Panc1 (cell line): Measurements from ENCODE around the gene VAV3. TPM values are rescaled to one million over a fixed set of nuclear protein-coding genes. Genes with fewer than 3 reads are reported as not detected.
"Not testable (repeated sequence)": the region's sequence is repeated elsewhere in the genome, so short reads cannot be mapped to it uniquely, and the experiment has no call there.

Experiments
- ATAC-seq: fragments of 200-7000 bp; cut with Tn5 transposase; 2 replicates; pipeline ENCODE4 v1.9.1; 2020; ENCODE audit warnings: mild to moderate bottlenecking, moderate library complexity
- BruUV-seq: library from RNA; stranded (reverse); fragments of 400-500 nt; replicated peaks from 2 replicates; lab custom pipeline; 2021; lab: Mats Ljungman, UMichigan
- CTCF ChIA-PET: fragments of 300-600 bp; sonication (Branson Sonifier 250); formaldehyde crosslinking; loops from one replicate; lab custom pipeline; 2022; ENCODE audit warnings: antibody characterized with exemption; lab: Charles Lee
- POLR2A ChIA-PET: fragments of 300-600 bp; sonication (Branson Sonifier 250); formaldehyde crosslinking; loops from one replicate; lab custom pipeline; 2022; ENCODE audit warnings: antibody characterized with exemption; lab: Charles Lee
- DNase-seq: peaks from one replicate; pipeline ENCODE4 v3.0.0-alpha.2; 2010; ENCODE audit warnings: low read depth, low spot score
- H3K27ac ChIP-seq: 2 replicates; pipeline ENCODE4 v1.5.1; 2011; ENCODE audit warnings: mild to moderate bottlenecking, low read length, inconsistent platforms
- H3K27me3 ChIP-seq: fragments of 200-500 bp; sonication (Bioruptor generic); 2 replicates; pipeline ENCODE4 v1.6.0; 2014; ENCODE audit warnings: low read length, inconsistent platforms; ENCODE audit not compliant: control insufficient read depth, insufficient read depth
- H3K36me3 ChIP-seq: fragments of 200-500 bp; sonication (Bioruptor generic); 2 replicates; pipeline ENCODE4 v1.5.1; 2014; ENCODE audit warnings: inconsistent platforms, mild to moderate bottlenecking, low read length, moderate library complexity; ENCODE audit not compliant: control insufficient read depth, insufficient read depth
- H3K4me1 ChIP-seq: 2 replicates; pipeline ENCODE4 v1.5.1; 2011; ENCODE audit warnings: inconsistent platforms, mild to moderate bottlenecking, low read length, moderate library complexity; ENCODE audit not compliant: control insufficient read depth, insufficient read depth
- H3K4me3 ChIP-seq, 2 experiments: 2 replicates each; pipeline ENCODE4 v1.5.1; 2011 to 2012; ENCODE audit warnings: low read depth in 2 of 2, low read length in 2 of 2, mild to moderate bottlenecking in 2 of 2, inconsistent platforms in 1 of 2, moderate library complexity in 1 of 2
- H3K9me3 ChIP-seq: fragments of 200-500 bp; sonication (Bioruptor generic); 2 replicates; pipeline ENCODE4 v1.5.1; 2014; ENCODE audit warnings: low read depth, mild to moderate bottlenecking, inconsistent platforms, low read length, moderate library complexity; ENCODE audit not compliant: control insufficient read depth, insufficient read depth
- CTCF ChIP-seq: fragments of 450-650 bp; IDR thresholded peaks from 2 replicates; pipeline ENCODE4 v1.5.1; 2017; ENCODE audit warnings: mild to moderate bottlenecking
- POLR2AphosphoS5 ChIP-seq: IDR thresholded peaks from 2 replicates; pipeline ENCODE4 v1.6.1; 2012; ENCODE audit warnings: mild to moderate bottlenecking, low read depth, low read length, moderate library complexity
- REST ChIP-seq, 2 experiments: IDR thresholded peaks; 2 replicates each; pipeline ENCODE4 v1.6.1; 2011 to 2012; ENCODE audit warnings: low read depth in 2 of 2, control low read depth in 1 of 2, low read length in 1 of 2, mild to moderate bottlenecking in 1 of 2, moderate library complexity in 1 of 2; ENCODE audit not compliant: insufficient read depth in 1 of 2
- SIN3A ChIP-seq: IDR thresholded peaks from 2 replicates; pipeline ENCODE4 v1.6.1; 2012; ENCODE audit warnings: low read depth, mild to moderate bottlenecking, low read length, moderate library complexity, borderline replicate concordance; ENCODE audit not compliant: insufficient read depth
- TCF7L2 ChIP-seq: IDR thresholded peaks from 2 replicates; pipeline ENCODE4 v1.6.1; 2011; ENCODE audit warnings: mild to moderate bottlenecking, low read depth, low read length, inconsistent platforms
- in situ Hi-C: cut with HindIII; loops from 2 replicates; pipeline ENCODE4 v1.10.0; 2016; ENCODE audit warnings: low sequenced_read_pairs, low pct_unique_long_range_greater_than_20kb
- intact Hi-C: fragments of 100-400 bp; cut with micrococcal nuclease; formaldehyde crosslinking; loops from one replicate; pipeline ENCODE4 v1.10.0; 2022; ENCODE audit not compliant: unreplicated experiment
- total RNA-seq: library from RNA; stranded (reverse); gene quantifications from one replicate; pipeline ENCODE4 v1.2.1, GENCODE V29; 2021; ENCODE audit not compliant: unreplicated experiment

Gene VAV3
- total RNA-seq, 1 experiment from 2014 or later = 0.23 TPM

DNA sequence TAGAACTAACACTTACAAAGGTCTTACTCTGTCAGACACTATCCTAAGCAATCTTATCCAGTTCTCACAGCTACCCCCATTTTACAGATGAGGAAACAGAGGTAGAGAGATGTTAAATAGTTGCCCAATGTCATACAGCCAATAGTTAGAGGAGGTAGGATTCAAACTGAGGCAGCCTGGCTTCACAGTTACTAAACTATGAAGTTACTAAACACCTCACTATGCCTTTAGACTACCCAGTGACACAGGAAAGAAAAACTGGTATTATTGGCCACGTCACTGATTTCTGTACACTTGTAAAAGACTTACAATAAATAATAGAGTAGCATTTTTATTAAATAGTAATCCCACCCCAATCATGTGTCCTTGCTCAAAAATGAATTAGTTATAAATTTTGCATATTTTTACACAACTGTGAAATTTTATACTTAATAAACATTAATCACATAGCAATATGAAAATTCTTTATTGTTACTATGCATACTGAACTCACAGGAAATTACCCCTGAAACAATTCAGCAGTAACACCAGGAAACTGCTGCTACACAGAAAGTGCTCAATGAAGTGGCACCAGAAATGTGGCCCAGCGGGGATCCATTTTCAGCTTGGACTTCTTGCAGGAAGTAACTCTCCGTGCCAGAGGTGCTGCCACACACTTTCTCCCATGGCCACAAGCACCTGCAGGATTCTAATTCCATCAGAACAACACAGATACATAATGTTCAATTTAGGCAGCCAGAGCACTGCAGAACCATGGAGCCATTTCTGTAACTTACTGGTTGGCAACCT lies 69.4 kb downstream of the VAV3 start:
- no TSS peak for BruUV-seq
- Histone ChIP-seq H3K27ac (no peak overlapping the region), H3K4me1 (no peaks in the 10 kb centered on the region), H3K27me3 (no peaks in the 10 kb centered on the region), H3K4me3 (no peak overlapping the region), H3K9me3 (no peaks in the 10 kb centered on the region), H3K36me3 (no peaks in the 10 kb centered on the region)
- intact Hi-C loops (no loop called here), in situ Hi-C loops (no loop called here)
- POLR2A ChIA-PET = no interaction called here
- CTCF ChIA-PET = no interaction called here
- TF ChIP-seq SIN3A = no peak
- TF ChIP-seq REST (IDR thresholded peaks at IDR 0.05; ENCODE audit: insufficient read depth in 1 of 2, low read depth in 2 of 2, low read length in 1 of 2) = no peak
- no peak for TF ChIP-seq TCF7L2
- no peak for TF ChIP-seq CTCF
- no peak for TF ChIP-seq POLR2AphosphoS5
- ATAC-seq (no peak), DNase-seq (no peak)

DNA sequence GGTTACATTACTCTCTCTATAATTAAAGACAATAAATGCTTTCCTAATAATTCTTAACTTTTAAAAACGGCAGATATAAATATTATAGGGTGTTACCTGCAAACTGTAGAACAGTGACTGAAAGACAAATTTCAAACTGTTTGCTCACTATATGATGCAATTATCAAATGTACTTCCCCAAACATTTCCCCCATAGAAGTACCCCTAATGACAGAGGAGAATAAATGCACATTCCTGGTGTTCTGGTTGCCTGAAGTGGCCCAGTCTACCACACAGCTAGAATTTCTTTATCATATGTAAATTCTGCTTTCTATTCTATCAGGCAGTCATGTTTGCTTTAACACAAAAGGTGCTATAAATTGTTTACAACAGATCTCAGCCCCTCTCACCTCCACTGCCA lies 70.4 kb downstream of the VAV3 start:
- H3K36me3 ChIP-seq = no peaks in the 10 kb centered on the region
- H3K27me3 ChIP-seq = no peaks in the 10 kb centered on the region
- ChIA-PET POLR2A (no interaction called here), CTCF (no interaction called here)
- in situ Hi-C loops (no loop called here), intact Hi-C loops (no loop called here)
- no peaks in the 10 kb centered on the region for H3K9me3 ChIP-seq
- ATAC-seq (no peak), DNase-seq (no peak)
- H3K4me3 ChIP-seq = no peak overlapping the region
- TF ChIP-seq SIN3A = no peak
- H3K27ac ChIP-seq = no peak overlapping the region
- BruUV-seq = no TSS peak
- no peaks in the 10 kb centered on the region for H3K4me1 ChIP-seq

DNA sequence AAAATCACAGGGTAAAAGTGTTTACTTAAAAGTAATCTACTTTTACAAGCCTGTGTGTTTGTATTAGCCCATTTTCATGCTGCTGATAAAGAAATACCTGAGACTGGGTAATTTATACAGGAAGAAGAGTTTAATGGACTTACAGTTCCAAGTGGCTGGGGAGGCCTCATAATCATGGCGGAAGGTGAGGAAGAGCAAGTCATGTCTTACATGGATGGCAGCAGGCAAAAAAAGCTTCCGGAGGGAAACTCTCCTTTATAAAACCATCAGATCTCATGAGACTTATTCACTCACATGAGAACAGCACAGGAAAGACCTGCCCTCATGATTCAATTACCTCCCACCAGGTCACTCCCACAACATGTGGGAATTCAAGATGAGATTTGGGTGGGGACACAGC lies 71.6 kb downstream of the VAV3 start:
- BruUV-seq, intact Hi-C loops, H3K9me3 ChIP-seq, H3K36me3 ChIP-seq, H3K4me3 ChIP-seq, in situ Hi-C loops, POLR2A ChIA-PET, H3K27me3 ChIP-seq, CTCF ChIA-PET, H3K4me1 ChIP-seq, H3K27ac ChIP-seq, DNase-seq, ATAC-seq: not testable (repeated sequence)
